ENCODE data around the gene LDB2.

The LDB2 gene

DNA sequence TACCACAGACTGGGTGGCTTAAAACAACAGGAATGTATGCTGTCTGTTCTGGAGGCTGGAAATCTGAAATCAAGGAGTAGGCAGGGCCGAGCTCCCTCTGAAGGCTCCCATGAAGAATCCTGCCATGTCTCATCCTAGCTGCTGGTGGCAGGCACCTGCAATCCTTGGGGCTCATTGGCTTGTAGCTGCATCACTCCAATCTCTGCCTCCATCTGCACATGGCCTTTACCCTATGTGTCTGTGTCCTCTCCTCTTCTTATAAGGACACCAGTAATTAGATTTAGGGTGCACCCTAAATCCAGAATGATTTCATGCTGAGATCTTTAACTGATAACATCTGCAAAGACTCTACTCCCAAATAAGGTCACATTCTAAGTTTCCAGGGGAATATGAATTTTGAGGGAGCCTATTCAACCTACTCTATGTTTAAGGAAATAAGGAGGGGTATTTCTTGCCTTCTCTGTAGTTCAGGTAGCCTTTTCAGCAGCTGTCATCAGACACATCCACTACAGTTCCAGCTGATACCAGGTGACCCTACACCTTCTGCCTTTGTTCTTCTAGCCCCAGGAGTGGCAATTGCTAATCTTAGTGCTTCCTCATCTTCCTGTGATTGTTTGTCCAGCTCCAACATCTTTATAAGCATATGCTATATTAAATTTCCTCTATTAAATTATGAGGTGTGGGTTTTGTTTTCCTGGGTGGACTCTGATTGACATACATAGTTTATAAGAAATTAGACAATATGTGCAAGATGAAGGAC lies 377.1 kb downstream of the LDB2 start:
- DNase-seq: no peak

DNA sequence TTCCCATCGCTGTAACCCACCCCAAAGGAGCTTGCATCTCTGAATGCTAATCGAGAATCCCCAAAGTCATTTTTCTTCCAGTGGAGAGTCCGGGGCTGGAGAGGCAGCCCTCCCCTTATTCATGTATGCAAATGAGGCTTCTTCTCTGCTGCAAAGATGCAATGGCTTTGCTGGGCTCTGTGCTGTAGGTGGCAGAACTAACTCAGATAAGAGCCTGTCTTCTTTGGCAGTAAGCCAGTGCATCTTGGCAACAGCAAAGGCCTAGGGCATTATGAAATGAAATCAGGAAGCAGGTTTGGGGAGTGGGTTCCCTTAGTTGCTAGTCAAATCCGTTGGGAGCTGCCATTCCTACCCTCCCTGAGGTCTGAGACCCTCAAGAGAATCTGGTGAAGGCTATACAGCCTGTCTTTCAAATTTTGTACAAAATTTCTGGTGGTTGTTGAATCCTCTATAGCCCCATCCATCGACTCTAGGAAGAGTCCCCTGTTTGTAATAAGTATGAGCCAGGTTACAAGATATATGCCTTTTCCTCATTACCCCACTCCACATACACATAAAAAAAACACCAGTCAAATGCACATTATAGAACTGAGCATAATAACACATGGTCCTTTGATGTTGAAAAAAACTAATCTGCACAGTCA lies 381.5 kb downstream of the LDB2 start:
- no peak for DNase-seq

DNA sequence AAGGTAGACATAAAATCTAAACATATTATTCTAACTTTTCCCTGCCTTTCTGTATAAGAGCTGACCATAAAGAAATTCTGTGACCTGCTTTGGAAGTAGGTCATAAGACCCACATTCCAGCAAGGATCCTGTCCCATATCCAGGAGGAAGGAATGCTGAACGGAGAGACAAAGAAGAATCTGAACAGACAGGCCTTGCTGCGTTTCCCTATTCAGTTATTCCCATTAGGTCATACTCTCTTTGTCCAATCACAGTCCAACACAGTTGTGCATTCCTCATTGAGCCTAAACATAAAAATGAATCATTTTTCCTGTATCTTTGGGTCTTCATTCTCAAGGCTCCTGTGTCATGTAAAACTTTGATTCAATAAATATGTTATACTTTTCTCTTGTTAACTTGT lies 384.6 kb downstream of the LDB2 start:
- DNase-seq: no peak

DNA sequence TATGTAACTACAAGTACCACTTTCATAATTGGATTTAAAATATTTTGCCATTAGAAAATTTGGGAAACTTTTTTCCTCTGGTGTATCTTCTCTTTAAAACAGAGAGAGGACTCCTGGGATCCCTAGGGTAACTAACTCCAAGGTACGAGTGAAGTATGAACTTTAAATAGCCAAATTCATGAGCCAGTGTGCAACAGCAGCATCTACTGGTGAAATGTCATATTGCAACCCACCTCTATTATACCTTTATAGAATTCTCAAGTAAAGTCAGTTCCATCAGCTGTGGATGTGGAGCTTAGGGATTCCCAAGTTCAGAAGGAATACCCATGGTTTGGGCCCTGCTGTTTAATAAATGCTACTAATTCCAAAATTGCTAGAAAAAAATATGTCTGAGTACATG lies 389.5 kb downstream of the LDB2 start:
- no peak for DNase-seq

DNA sequence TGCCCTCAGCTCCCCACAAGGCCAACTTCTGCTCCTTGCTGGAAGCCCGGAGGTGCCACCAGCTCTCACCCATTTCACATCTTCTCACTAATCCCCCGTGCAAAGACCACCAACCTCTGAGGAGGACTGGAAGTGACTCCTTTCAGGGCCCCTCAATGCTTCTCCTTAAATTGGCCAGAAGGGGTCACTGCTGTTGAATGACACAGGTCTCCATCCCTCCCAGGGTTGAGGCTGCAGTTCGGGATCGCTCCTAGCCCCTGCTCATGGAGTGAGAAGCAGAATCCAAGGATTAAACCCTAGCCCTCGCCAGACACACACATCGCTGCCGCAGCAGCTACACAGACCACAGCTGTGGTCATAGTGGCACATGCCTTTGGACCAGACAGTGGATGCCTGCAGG lies 392.7 kb downstream of the LDB2 start:
- DNase-seq: no peak

DNA sequence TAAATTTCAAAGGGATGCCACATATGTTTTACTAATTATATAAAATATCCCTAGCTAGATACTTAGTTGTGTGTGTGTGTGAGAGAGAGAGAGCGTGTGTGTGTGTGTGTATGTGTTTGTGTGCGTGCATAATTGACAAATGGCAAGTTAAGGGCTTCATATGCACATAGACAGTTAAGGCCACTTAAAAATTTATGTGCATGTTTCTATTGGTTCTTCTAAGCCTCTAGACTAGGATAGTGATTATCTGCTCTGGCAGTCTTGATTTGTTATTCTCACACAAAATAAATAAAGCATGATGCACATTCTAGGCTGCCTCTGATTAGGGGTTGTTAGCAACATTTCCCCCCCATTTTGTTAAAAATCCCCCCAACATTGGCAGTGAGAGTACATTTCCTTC lies 393.2 kb downstream of the LDB2 start:
- no peak for DNase-seq

DNA sequence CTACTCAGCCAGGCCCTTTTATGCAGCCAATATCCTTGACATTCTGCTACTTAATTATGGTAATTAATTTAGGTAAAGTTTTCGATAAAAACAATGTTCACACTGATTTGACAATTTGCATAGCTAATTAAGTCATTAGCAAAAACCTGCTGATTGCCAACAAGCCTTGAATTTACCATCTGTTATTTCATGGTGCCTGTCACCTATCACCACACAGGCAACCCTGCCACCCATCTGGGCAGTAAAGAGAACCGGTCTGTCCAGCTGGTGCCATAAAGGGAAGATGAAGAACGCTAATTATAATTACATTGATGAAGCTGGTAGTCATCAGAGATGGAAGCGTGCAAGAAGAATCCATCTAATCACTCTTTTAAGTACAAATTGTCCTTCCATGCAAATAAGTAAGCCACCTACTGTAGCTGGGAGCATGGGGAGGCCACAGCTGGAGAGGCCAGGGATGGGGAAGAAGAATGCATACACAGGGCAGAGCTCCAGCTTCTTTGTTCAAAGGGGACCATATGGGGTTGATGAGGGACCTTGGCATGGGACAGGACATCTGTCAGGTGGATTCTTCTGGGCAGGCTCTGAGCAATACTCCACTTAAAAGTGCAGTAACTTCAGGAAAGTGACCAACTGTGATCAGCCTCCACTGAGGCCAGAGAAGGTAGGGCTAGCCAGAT lies 394.9 kb downstream of the LDB2 start:
- DNase-seq: no peak

DNA sequence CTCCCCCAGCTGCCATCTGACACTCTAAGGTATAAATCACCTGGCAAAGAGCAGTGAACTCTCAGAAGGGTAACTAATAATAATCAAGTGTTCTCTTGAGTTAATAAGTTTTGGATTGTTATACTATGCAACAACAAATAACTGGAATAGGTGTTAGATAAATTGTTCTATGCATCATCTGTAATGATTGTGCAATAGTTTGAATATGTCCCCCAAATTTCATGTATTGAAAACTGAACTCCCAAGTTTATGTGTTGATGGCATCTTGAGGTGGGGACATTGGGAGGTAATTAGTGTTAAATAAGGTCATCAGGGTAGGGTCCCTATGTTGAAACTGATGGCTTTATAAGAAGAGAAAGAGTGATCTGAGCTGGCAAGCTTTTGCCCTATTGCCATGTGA lies 399.5 kb downstream of the LDB2 start:
- DNase-seq: no peak

DNA sequence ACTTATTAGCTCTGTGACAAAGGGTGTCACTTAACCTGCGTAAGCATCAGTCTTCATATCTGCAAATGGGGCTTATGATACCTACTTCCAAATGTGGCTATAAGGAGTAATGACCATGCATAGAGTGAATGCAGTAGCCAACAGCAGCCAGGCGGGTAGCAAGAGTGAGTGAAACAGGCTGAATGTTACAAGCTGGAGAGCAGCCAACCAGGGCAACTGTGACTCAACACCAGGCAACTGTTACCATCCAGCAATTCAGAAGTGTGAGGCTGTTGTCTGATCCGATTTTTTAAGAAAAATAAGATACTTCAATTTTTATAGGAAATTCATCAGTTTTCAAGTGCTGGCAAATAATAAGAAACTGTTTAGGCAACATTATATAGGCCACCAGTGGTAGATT lies 401.9 kb downstream of the LDB2 start:
- DNase-seq: no peak

DNA sequence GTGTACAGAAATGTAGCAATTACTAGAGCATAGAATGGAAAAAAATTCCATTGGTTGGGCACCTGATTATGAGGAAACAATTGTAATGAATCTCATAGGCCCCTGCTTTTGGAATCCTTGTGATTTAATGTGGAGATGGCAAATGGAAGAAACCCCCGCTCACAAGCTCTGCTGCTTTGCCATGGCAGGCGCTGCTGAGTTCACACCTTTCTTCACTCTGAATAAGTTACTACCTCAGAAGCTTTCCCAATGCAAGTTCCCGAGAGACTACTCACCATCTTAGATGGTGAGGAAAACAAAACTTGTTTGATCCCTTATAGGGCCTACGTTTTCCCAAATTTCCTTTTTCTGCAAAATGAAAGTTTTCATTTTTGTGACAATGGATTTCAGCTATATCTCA lies 405.6 kb downstream of the LDB2 start:
- no peak for DNase-seq

DNA sequence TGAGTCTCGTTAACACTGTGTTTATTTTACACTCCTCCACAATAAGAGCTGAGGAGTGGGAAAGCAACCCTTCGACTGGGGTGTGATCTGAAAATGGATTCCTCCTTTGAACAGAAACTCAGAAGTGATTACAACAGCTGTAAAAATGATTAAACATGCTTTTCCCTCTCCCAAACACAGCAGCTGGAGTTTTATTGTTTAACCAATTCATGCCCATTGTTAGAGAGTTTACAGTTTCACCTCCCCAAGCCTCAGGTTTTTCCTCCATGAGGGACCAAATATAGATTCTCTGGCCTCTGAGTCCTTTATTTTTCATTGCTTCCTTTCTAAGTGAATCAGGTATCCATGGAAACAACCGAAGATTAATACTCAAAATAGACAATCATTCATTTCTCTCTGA lies 409.2 kb downstream of the LDB2 start:
- DNase-seq: no peak

DNA sequence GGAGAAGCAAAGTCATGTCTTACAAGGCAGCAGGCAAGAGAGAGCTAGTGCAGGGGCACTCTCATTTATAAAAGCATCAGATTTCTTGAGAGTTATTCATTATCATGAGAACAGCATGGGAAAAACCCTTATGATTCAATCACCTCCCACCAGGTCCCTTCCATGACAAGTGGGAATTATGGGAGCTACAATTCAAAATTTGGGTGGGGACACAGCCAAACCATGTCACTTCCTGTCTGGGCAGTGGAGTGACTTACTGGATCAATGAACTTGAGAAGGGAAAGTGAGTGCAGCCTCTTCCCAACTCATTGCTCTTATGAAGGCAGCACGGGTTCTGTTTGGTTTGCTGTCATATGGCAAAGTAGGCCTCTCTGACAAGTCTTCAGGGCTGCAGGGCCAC lies 410.4 kb downstream of the LDB2 start:
- DNase-seq: no peak

DNA sequence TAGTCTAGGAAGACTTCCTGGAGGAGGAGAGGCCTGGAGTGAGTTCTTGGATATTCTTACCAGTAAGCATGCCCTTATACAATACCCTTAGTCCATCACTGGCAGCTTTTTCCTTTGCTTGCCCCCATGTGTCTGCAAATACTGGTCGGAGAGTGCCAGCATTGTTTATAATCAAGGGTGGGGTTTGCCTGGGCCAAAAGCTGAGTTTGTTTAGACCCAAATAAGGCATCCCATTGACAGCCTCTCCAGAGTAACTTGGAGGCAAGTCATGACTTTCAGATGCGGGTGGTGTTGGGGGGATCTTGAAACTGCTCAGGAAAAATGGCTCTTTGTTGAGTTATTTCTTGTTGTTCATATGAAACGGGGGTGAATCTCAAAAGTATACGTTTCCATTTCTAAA lies 413.7 kb downstream of the LDB2 start:
- no peak for DNase-seq

DNA sequence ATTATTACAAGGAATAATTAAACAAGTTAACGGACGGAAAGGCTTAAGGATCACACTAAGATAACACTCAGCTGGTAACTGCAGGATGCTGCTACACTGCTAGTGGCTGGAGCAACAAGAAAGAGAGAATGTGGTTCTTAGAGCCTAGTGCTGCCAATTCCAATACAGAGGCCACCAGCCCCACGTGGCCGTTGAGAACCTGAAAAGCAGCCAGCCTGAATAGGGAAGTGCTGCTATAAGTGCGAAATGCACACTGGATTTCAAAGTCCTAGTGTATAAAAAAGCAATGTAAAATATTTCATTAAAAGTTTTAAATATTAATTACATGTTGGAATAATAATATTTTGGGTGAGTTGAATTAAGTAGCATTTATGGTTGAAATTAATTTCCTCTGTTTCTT lies 414.9 kb downstream of the LDB2 start:
- DNase-seq: no peak

DNA sequence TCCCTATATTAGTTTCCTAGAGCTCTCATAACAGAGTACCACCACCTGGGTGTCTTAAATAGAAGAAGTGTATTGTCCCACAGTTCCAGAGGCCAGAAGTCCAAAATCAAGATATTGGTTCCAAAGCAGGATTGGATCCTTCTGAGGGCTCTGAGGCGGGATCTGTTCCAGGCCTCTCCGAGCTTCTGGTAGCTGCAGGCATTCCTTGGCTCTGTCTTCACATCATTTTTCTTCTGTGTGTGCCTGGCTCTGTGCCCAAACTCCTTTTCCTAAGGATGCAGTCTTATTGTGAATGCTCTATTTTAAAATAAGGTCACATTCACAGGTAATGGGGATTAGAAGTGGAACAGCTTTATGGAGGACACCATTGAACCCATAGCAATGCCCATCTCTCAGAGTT lies 418.4 kb downstream of the LDB2 start:
- DNase-seq: no peak

DNA sequence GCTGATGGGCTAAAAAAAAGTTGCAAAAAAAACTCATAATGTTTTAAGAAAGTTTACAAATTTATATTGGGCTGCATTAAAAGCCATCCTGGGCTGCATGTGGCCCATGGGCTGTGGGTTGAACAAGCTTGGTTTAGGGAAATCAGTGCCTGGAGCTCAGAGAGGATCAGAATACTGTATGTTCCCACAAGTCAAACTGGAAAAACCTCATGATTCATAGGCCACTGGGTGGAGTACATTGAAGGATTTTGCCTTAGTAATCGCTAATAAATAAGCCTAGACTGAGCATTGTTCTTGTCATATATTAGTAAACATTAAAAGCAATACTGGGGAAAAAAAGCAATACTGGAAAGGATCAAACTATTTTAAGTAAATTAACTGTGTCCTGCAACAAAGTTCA lies 425.9 kb downstream of the LDB2 start:
- DNase-seq: no peak

DNA sequence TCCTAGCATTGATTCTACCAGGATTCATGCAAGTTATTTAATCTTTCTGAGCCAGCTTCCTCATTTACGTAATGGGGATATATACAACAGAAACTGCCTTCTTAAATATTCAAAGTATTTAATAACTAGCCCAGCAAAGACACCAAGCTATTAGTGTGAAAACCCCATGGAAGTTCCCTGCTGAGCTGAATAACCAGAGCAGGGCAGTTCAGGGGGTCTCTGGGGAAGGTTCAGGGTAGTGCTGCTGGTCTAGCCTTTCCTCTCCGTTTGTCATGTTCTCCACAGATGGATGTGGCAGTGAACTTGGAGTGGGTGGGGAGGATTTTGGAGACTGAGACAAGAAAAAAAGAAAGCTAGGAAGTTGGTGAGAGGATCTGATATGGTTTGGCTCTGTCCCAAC lies 431.4 kb downstream of the LDB2 start:
- no peak for DNase-seq

DNA sequence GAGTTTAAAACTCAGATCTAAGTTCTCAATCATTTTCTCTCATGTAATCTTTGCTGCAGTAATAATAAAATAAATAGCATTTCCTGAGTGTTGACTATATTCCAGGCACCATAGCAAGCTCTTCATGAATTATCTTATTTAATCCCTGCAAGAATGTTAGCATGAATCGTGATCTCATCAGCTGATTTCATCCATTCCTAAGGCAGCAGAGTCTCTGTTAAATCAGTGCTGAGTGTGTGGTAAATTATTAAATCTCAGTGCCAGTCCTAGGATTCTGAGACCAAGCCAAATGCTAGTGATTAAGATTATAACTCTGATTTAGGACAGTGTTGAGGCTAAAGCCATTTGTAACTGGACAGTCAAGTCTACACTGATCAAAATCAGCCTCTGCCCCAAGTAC lies 431.9 kb downstream of the LDB2 start:
- no peak for DNase-seq

DNA sequence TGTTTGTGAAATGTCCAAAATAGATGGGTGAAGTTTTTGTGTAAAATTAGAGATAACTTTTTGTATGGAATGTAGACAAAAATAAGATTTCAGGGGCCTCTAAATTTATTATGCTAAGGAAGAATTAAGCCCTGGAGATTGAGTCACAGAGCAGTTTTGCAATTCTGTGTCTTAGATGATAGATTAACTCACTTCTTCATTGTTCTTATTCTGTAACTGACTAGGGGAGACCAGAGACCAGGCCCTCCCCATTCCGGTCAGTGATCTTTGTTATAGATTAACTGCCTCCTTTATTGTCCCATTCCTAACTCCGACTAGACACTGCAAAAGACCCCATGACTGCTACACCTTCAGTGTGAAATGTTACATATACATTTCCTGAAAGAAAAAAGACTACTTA lies 433.8 kb downstream of the LDB2 start:
- DNase-seq: no peak

DNA sequence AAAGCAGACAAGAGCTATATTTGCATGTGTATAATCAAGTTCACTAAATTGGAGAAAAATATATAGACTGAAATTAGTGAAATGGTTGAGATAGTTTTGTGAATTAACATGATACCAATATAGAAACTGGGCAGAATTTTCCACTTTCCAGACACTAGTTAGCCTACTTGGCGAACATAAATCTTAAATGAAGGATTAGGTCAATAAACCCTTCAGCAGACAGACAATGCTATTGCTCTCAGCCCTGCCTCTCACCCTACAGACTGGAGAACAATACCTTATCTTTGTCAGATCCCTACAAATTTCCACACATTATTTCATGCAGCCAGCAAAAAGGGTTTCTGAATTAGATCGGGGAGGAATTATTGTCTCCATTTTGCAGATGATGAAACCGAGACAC lies 435.8 kb downstream of the LDB2 start:
- no peak for DNase-seq

DNA sequence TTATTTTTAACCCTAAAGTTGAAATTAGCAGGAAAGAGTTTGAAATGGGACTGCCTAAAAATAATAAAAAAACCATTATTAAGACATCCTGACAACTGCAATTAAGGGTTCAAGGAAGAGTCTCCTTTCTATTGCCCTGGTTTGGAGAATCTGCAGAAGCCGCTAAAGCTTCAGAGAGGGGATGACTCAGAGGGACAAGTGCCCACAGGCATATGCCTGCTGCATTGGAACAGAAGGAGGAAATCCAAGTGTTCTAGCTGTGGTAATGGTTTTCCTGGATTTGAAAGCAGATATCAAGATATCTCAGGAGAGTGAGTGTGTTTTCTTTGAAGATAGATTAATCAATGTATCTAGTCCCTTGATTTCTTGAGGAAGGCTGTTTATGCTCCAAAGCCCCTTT lies 437.1 kb downstream of the LDB2 start:
- DNase-seq: no peak

DNA sequence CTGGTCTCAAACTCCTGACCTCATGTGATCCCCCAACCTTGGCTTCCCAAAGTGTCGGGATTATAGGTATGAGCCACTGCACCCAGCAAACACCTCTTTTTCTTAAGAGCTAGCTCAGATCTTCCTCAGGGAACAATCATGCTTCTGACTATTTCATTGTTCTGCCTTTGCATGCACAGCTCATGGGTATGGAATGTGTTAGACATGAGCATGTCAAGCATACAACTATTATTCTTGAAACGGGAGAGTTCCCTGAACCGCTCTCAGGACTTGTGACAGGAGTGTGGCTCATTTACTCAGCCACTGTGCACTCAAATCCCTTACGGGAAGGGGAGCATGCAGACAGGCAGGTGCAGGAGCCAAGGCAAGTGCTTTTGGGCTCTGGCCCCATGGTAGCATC lies 440.5 kb downstream of the LDB2 start:
- no peak for DNase-seq
